Adrenal gland (tissue), 5 donors: ENCODE results near the gene CDH4.

ENCODE experiments used
- CTCF ChIP-seq, 6 experiments: fragments of 450-650 bp in 4 of 6; fragments of 200-600 bp in 2 of 6; sonication (generic) in 1 of 6; IDR thresholded peaks; 1 replicate in 5 of 6; 2 replicates in 1 of 6; pipeline versions ENCODE4 v1.5.1 to v1.8.0; 2016 to 2021; ENCODE audit warnings: antibody characterized with exemption in 6 of 6, mild to moderate bottlenecking in 2 of 6, moderate library complexity in 1 of 6
- POLR2A ChIP-seq, 2 donors: fragments of 450-650 bp; IDR thresholded peaks; one replicate each; pipeline ENCODE4 v1.6.1; 2017; ENCODE audit warnings: antibody characterized with exemption in 2 of 2, mild to moderate bottlenecking in 2 of 2, moderate library complexity in 1 of 2
- donor health status: DM: no; HTN: no; CAD: no.

- no peak for TF ChIP-seq POLR2A (IDR thresholded peaks at IDR 0.05)
- TF ChIP-seq CTCF (IDR thresholded peaks at IDR 0.05): no peak
Measured at GRCh38 chr20:61680096-61680495, 428.0 kb downstream of the CDH4 start.
